Lower lobe of right lung (tissue), 2 donors: ENCODE data around the gene RIMS1. TPM values are rescaled to one million over a fixed set of nuclear protein-coding genes. Genes with fewer than 3 reads are reported as not detected.

Experiments
- ATAC-seq, 2 donors: fragments of 200-7000 bp; cut with Tn5 transposase; one replicate each; pipeline ENCODE4 v1.9.1; 2020 to 2022; ENCODE audit warnings: mild to moderate bottlenecking in 2 of 2, moderate library complexity in 2 of 2
- DNase-seq: peaks from one replicate; pipeline ENCODE4 v3.0.0-alpha.2; 2020
- H3K27ac ChIP-seq: fragments of 200-600 bp; one replicate; pipeline ENCODE4 v1.8.0; 2022
- H3K27me3 ChIP-seq: fragments of 200-600 bp; one replicate; pipeline ENCODE4 v1.8.0; 2022; ENCODE audit warnings: low read depth
- H3K36me3 ChIP-seq: fragments of 200-600 bp; one replicate; pipeline ENCODE4 v1.8.0; 2022; ENCODE audit warnings: mild to moderate bottlenecking
- H3K4me1 ChIP-seq: fragments of 200-600 bp; one replicate; pipeline ENCODE4 v1.8.0; 2022
- H3K4me3 ChIP-seq: fragments of 200-600 bp; one replicate; pipeline ENCODE4 v1.8.0; 2022; ENCODE audit warnings: mild to moderate bottlenecking
- H3K9me3 ChIP-seq: fragments of 200-600 bp; one replicate; pipeline ENCODE4 v1.8.0; 2022
- CTCF ChIP-seq: fragments of 200-600 bp; IDR thresholded peaks from one replicate; pipeline ENCODE4 v1.8.0; 2022; ENCODE audit warnings: antibody characterized with exemption, mild to moderate bottlenecking
- intact Hi-C: fragments of 100-400 bp; cut with DNase I; formaldehyde crosslinking; loops from one replicate; pipeline ENCODE4 v1.11.0; 2022
- total RNA-seq: library from RNA; stranded (reverse); fragmentation: NEBNext Ultra II Directional; extraction: Animal tissue kit (Norgen Biotek cat#: 25700); gene quantifications from one replicate; pipeline ENCODE4 v1.2.1, GENCODE V29; 2021
- donor health status: DM: no; HTN: yes; CAD: no; lungs with severe emphysema.

The RIMS1 gene
- total RNA-seq, 1 donor from 2014 or later: 3.8 TPM

- no peak overlapping the region for H3K4me3 ChIP-seq
- H3K36me3 ChIP-seq: no peaks in the 10 kb centered on the region
- DNase-seq: no peak
- no peaks in the 10 kb centered on the region for H3K9me3 ChIP-seq
- intact Hi-C loops: no loop called here
- no peak for ATAC-seq
- no peaks in the 10 kb centered on the region for H3K27me3 ChIP-seq
- no peaks in the 10 kb centered on the region for H3K4me1 ChIP-seq
- no peak for TF ChIP-seq CTCF
- H3K27ac ChIP-seq: no peak overlapping the region
Measured at GRCh38 chr6:71900642-71901041, 14.3 kb downstream of the RIMS1 start.

- DNase-seq (no peak), ATAC-seq (no peak)
- TF ChIP-seq CTCF: no peak
- intact Hi-C loops: no loop called here
- Histone ChIP-seq H3K4me1 (no peaks in the 10 kb centered on the region), H3K27ac (no peak overlapping the region), H3K27me3 (no peaks in the 10 kb centered on the region), H3K4me3 (no peak overlapping the region), H3K9me3 (no peaks in the 10 kb centered on the region), H3K36me3 (no peaks in the 10 kb centered on the region)
Measured at GRCh38 chr6:71902261-71902660, 15.9 kb downstream of the RIMS1 start.

- no peaks in the 10 kb centered on the region for H3K36me3 ChIP-seq
- TF ChIP-seq CTCF: no peak
- no peak overlapping the region for H3K4me3 ChIP-seq
- DNase-seq (no peak), ATAC-seq (no peak)
- no peaks in the 10 kb centered on the region for H3K4me1 ChIP-seq
- no peaks in the 10 kb centered on the region for H3K9me3 ChIP-seq
- intact Hi-C loops: no loop called here
- no peaks in the 10 kb centered on the region for H3K27me3 ChIP-seq
- no peak overlapping the region for H3K27ac ChIP-seq
Measured at GRCh38 chr6:71906813-71907212, 20.5 kb downstream of the RIMS1 start.

- DNase-seq (no peak), ATAC-seq (no peak)
- Histone ChIP-seq H3K27me3 (no peaks in the 10 kb centered on the region), H3K9me3 (no peaks in the 10 kb centered on the region), H3K36me3 (no peaks in the 10 kb centered on the region), H3K27ac (no peak overlapping the region), H3K4me3 (no peak overlapping the region), H3K4me1 (no peaks in the 10 kb centered on the region)
- TF ChIP-seq CTCF: no peak
- intact Hi-C loops: no loop called here
Measured at GRCh38 chr6:71908162-71908765, 21.9 kb downstream of the RIMS1 start.

GRCh38 chr6:71913444-71914234 lies 27.3 kb downstream of the RIMS1 start:
- no peak overlapping the region for H3K4me3 ChIP-seq
- TF ChIP-seq CTCF: no peak
- H3K27ac ChIP-seq: no peak overlapping the region
- intact Hi-C loops: no loop called here
- DNase-seq (no peak), ATAC-seq (no peak)
- H3K4me1 ChIP-seq: no peaks in the 10 kb centered on the region
- H3K36me3 ChIP-seq: no peaks in the 10 kb centered on the region
- H3K9me3 ChIP-seq: no peaks in the 10 kb centered on the region
- H3K27me3 ChIP-seq: no peaks in the 10 kb centered on the region
